WTC11 (cell line): ENCODE data around the gene GSG1L2.

Experiments used
- CREB1 ChIP-seq: sonication (generic); formaldehyde crosslinking; IDR thresholded peaks from 2 replicates; pipeline ENCODE4 v1.8.0; 2023; ENCODE audit warnings: mild to moderate bottlenecking, missing genetic modification reagents
- CREM ChIP-seq: sonication (generic); formaldehyde crosslinking; IDR thresholded peaks from 2 replicates; pipeline ENCODE4 v1.8.1; 2022; ENCODE audit warnings: mild to moderate bottlenecking, missing genetic modification reagents, moderate library complexity
- NR2C2 ChIP-seq: sonication (generic); formaldehyde crosslinking; IDR thresholded peaks from 2 replicates; pipeline ENCODE4 v1.8.0; 2022; ENCODE audit warnings: mild to moderate bottlenecking, missing genetic modification reagents
- OVOL2 ChIP-seq: fragments of 250-450 bp; sonication (Bioruptor Pico); IDR thresholded peaks from 2 replicates; pipeline ENCODE4 v1.9.0; 2021; ENCODE audit warnings: mild to moderate bottlenecking, borderline replicate concordance
- TP53 ChIP-seq: sonication (generic); formaldehyde crosslinking; IDR thresholded peaks from 2 replicates; pipeline ENCODE4 v1.8.1; 2023; ENCODE audit warnings: mild to moderate bottlenecking, missing genetic modification reagents
- ZNF121 ChIP-seq: sonication (generic); formaldehyde crosslinking; IDR thresholded peaks from 2 replicates; pipeline ENCODE4 v1.8.0; 2023; ENCODE audit warnings: missing genetic modification reagents
- TF ChIP-seq, protein P1 (sequence below): fragments of 200-600 bp; IDR thresholded peaks from 2 replicates; pipeline ENCODE4 v1.8.0; 2022; ENCODE audit warnings: antibody characterized with exemption
- TF ChIP-seq, protein P2 (sequence below): sonication (generic); formaldehyde crosslinking; IDR thresholded peaks from 2 replicates; pipeline ENCODE4 v1.8.1; 2022; ENCODE audit warnings: missing genetic modification reagents, borderline replicate concordance
- TF ChIP-seq, protein P3 (sequence below): sonication (generic); formaldehyde crosslinking; IDR thresholded peaks from 2 replicates; pipeline ENCODE4 v1.8.1; 2023; ENCODE audit warnings: mild to moderate bottlenecking, missing genetic modification reagents, moderate library complexity
- TF ChIP-seq, protein P4 (sequence below): sonication (generic); formaldehyde crosslinking; conservative IDR thresholded peaks from 2 replicates; pipeline ENCODE4 v1.8.1; 2022; ENCODE audit warnings: mild to moderate bottlenecking, missing genetic modification reagents
- TF ChIP-seq, protein P5 (sequence below): sonication (generic); formaldehyde crosslinking; IDR thresholded peaks from 2 replicates; pipeline ENCODE4 v1.8.1; 2023; ENCODE audit warnings: mild to moderate bottlenecking, missing genetic modification reagents, borderline replicate concordance
- TF ChIP-seq, protein P6 (sequence below): fragments of 250-450 bp; sonication (Bioruptor Pico); IDR thresholded peaks from 2 replicates; pipeline ENCODE4 v2.1.2; 2022; ENCODE audit warnings: mild to moderate bottlenecking, moderate library complexity
- TF ChIP-seq, protein P7 (sequence below): fragments of 250-450 bp; sonication (Bioruptor Pico); conservative IDR thresholded peaks from 2 replicates; pipeline ENCODE4 v1.9.0; 2021; ENCODE audit warnings: mild to moderate bottlenecking
- TF ChIP-seq, protein P8 (sequence below): sonication (generic); formaldehyde crosslinking; IDR thresholded peaks from 2 replicates; pipeline ENCODE4 v1.8.1; 2023; ENCODE audit warnings: mild to moderate bottlenecking, missing genetic modification reagents

DNA sequence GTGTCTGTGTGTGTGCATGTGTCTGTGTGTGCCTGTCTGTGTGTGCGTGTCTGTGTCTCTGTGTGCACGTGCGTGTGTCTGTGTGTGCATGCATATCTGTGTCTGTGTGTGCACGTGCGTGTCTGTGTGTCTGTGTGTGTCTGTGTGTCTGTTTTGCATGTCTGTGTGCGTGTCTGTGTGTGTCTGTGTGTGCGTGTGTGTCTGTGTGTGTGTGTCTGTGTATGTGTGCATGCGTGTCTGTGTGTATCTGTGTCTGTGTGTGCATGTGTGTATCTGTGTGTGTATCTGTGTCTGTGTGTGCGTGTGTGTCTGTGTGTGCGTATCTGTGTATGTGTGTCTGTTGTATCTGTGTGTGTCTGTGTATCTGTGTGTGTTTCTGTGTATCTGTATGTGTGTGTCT is 5.4 kb downstream of the GSG1L2 start:
- TF ChIP-seq, protein P1, sequence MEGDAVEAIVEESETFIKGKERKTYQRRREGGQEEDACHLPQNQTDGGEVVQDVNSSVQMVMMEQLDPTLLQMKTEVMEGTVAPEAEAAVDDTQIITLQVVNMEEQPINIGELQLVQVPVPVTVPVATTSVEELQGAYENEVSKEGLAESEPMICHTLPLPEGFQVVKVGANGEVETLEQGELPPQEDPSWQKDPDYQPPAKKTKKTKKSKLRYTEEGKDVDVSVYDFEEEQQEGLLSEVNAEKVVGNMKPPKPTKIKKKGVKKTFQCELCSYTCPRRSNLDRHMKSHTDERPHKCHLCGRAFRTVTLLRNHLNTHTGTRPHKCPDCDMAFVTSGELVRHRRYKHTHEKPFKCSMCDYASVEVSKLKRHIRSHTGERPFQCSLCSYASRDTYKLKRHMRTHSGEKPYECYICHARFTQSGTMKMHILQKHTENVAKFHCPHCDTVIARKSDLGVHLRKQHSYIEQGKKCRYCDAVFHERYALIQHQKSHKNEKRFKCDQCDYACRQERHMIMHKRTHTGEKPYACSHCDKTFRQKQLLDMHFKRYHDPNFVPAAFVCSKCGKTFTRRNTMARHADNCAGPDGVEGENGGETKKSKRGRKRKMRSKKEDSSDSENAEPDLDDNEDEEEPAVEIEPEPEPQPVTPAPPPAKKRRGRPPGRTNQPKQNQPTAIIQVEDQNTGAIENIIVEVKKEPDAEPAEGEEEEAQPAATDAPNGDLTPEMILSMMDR: no peak
- TF ChIP-seq, protein P2, sequence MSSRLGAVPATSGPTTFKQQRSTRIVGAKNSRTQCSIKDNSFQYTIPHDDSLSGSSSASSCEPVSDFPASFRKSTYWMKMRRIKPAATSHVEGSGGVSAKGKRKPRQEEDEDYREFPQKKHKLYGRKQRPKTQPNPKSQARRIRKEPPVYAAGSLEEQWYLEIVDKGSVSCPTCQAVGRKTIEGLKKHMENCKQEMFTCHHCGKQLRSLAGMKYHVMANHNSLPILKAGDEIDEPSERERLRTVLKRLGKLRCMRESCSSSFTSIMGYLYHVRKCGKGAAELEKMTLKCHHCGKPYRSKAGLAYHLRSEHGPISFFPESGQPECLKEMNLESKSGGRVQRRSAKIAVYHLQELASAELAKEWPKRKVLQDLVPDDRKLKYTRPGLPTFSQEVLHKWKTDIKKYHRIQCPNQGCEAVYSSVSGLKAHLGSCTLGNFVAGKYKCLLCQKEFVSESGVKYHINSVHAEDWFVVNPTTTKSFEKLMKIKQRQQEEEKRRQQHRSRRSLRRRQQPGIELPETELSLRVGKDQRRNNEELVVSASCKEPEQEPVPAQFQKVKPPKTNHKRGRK: no peak
- TF ChIP-seq TP53 (CRISPR knock-in tag) (no peak), NR2C2 (CRISPR knock-in tag) (no peak), ZNF121 (CRISPR knock-in tag) (no peak), CREB1 (CRISPR knock-in tag) (no peak), CREM (CRISPR knock-in tag) (no peak), OVOL2 (no peak)
- TF ChIP-seq, protein P3, sequence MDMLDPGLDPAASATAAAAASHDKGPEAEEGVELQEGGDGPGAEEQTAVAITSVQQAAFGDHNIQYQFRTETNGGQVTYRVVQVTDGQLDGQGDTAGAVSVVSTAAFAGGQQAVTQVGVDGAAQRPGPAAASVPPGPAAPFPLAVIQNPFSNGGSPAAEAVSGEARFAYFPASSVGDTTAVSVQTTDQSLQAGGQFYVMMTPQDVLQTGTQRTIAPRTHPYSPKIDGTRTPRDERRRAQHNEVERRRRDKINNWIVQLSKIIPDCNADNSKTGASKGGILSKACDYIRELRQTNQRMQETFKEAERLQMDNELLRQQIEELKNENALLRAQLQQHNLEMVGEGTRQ (CRISPR knock-in tag): no peak
- TF ChIP-seq, protein P4, sequence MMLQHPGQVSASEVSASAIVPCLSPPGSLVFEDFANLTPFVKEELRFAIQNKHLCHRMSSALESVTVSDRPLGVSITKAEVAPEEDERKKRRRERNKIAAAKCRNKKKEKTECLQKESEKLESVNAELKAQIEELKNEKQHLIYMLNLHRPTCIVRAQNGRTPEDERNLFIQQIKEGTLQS: no peak
- TF ChIP-seq, protein P5, sequence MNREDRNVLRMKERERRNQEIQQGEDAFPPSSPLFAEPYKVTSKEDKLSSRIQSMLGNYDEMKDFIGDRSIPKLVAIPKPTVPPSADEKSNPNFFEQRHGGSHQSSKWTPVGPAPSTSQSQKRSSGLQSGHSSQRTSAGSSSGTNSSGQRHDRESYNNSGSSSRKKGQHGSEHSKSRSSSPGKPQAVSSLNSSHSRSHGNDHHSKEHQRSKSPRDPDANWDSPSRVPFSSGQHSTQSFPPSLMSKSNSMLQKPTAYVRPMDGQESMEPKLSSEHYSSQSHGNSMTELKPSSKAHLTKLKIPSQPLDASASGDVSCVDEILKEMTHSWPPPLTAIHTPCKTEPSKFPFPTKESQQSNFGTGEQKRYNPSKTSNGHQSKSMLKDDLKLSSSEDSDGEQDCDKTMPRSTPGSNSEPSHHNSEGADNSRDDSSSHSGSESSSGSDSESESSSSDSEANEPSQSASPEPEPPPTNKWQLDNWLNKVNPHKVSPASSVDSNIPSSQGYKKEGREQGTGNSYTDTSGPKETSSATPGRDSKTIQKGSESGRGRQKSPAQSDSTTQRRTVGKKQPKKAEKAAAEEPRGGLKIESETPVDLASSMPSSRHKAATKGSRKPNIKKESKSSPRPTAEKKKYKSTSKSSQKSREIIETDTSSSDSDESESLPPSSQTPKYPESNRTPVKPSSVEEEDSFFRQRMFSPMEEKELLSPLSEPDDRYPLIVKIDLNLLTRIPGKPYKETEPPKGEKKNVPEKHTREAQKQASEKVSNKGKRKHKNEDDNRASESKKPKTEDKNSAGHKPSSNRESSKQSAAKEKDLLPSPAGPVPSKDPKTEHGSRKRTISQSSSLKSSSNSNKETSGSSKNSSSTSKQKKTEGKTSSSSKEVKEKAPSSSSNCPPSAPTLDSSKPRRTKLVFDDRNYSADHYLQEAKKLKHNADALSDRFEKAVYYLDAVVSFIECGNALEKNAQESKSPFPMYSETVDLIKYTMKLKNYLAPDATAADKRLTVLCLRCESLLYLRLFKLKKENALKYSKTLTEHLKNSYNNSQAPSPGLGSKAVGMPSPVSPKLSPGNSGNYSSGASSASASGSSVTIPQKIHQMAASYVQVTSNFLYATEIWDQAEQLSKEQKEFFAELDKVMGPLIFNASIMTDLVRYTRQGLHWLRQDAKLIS (CRISPR knock-in tag): no peak
- TF ChIP-seq, protein P6, sequence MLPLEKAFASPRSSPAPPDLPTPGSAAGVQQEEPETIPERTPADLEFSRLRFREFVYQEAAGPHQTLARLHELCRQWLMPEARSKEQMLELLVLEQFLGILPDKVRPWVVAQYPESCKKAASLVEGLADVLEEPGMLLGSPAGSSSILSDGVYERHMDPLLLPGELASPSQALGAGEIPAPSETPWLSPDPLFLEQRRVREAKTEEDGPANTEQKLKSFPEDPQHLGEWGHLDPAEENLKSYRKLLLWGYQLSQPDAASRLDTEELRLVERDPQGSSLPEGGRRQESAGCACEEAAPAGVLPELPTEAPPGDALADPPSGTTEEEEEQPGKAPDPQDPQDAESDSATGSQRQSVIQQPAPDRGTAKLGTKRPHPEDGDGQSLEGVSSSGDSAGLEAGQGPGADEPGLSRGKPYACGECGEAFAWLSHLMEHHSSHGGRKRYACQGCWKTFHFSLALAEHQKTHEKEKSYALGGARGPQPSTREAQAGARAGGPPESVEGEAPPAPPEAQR: no peak
- TF ChIP-seq, protein P7, sequence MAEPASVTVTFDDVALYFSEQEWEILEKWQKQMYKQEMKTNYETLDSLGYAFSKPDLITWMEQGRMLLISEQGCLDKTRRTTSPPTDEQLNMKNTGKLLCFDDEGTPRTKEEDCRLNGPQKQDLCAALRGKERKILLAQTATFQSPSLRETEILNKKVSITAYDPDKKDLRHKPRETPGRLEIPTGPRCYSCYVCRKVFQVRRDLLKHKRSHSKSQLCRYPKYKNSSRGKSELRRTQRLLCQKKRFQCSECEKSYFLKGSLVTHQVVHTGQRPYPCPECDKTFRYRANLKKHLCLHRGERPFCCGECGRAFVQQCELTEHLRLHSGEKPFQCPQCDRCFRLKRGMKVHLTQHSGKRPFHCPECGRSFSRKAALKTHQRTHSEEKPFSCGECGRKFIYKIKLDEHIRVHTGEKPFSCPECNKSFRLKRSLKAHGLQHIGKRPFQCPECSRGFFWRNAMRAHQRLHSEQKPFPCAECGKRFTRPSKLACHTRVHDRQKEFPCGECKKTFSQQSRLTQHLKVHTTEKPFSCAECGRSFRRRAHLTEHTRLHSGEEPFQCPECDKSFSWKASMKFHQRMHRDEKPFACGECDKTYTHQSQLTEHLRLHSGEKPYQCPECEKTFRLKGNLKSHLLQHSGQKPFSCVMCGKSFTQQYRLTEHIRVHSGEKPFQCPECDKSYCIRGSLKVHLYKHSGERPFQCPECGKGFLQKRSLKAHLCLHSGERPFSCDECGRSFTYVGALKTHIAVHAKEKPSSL (CRISPR knock-in tag): no peak
- TF ChIP-seq, protein P8, sequence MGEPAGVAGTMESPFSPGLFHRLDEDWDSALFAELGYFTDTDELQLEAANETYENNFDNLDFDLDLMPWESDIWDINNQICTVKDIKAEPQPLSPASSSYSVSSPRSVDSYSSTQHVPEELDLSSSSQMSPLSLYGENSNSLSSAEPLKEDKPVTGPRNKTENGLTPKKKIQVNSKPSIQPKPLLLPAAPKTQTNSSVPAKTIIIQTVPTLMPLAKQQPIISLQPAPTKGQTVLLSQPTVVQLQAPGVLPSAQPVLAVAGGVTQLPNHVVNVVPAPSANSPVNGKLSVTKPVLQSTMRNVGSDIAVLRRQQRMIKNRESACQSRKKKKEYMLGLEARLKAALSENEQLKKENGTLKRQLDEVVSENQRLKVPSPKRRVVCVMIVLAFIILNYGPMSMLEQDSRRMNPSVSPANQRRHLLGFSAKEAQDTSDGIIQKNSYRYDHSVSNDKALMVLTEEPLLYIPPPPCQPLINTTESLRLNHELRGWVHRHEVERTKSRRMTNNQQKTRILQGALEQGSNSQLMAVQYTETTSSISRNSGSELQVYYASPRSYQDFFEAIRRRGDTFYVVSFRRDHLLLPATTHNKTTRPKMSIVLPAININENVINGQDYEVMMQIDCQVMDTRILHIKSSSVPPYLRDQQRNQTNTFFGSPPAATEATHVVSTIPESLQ (CRISPR knock-in tag): no peak
